H1 (cell line): ENCODE data around the gene CDC5L. TPM values are rescaled to one million over a fixed set of nuclear protein-coding genes. Genes with fewer than 3 reads are reported as not detected.
A peak's percentile ranks its signal among the peaks of the same experiment; 100 is the strongest.

Experiments used
- JUND ChIP-seq: IDR thresholded peaks from 2 replicates; pipeline ENCODE4 v1.6.1; 2011; ENCODE audit warnings: mild to moderate bottlenecking, improper control_type of control experiment, low read length
- NANOG ChIP-seq: IDR thresholded peaks from 2 replicates; pipeline ENCODE4 v1.6.1; 2011; ENCODE audit warnings: low read length, low read depth, mild to moderate bottlenecking, inconsistent platforms; ENCODE audit not compliant: insufficient read depth, poor library complexity, severe bottlenecking
- RBBP5 ChIP-seq: IDR thresholded peaks from 2 replicates; pipeline ENCODE4 v1.7.1; 2012; ENCODE audit warnings: low read depth, mild to moderate bottlenecking, inconsistent platforms, low read length, moderate library complexity, borderline replicate concordance
- SIN3A ChIP-seq, 2 experiments: IDR thresholded peaks in 1 of 2; conservative IDR thresholded peaks in 1 of 2; 2 replicates each; pipeline ENCODE4 v1.6.1; 2011 to 2012; ENCODE audit warnings: low read length in 2 of 2, improper control_type of control experiment in 1 of 2, low read depth in 1 of 2, mild to moderate bottlenecking in 1 of 2
- polyA plus RNA-seq, 7 experiments: library from polyadenylated mRNA; depleted of rRNA in 3 of 7; stranded (reverse) in 5 of 7; unstranded in 2 of 7; fragments of >200 nt in 5 of 7; fragments of 200-250 nt in 2 of 7; gene quantifications; 1 replicate in 5 of 7; 2 replicates in 1 of 7; 4 replicates in 1 of 7; pipeline versions ENCODE4 v1.2.1 to v1.2.3, GENCODE V29; 2011 to 2013; ENCODE audit warnings: missing spikeins in 2 of 7, mixed read lengths in 2 of 7
- total RNA-seq: library from RNA; stranded (reverse); fragmentation: NEBNext Ultra II Directional; extraction: Animal tissue kit (Norgen Biotek cat#: 25700); gene quantifications from 2 replicates; pipeline ENCODE4 v1.2.1, GENCODE V29; 2021
- TF ChIP-seq, protein P1 (sequence below): IDR thresholded peaks from 2 replicates; pipeline ENCODE4 v1.6.1; 2012; ENCODE audit warnings: inconsistent platforms
- TF ChIP-seq, protein P2 (sequence below): fragments of 300-600 bp; sonication (generic); IDR thresholded peaks from 2 replicates; pipeline ENCODE4 v1.7.1; 2012; ENCODE audit warnings: low read length, moderate library complexity, mild to moderate bottlenecking, inconsistent platforms; ENCODE audit not compliant: insufficient replicate concordance

The CDC5L gene
- total and polyA plus RNA-seq, 2 of the 8 experiments (the other 6 are each of a cell fraction or from before 2014, with no cell fraction given) = 8.4 to 32.8 TPM

DNA sequence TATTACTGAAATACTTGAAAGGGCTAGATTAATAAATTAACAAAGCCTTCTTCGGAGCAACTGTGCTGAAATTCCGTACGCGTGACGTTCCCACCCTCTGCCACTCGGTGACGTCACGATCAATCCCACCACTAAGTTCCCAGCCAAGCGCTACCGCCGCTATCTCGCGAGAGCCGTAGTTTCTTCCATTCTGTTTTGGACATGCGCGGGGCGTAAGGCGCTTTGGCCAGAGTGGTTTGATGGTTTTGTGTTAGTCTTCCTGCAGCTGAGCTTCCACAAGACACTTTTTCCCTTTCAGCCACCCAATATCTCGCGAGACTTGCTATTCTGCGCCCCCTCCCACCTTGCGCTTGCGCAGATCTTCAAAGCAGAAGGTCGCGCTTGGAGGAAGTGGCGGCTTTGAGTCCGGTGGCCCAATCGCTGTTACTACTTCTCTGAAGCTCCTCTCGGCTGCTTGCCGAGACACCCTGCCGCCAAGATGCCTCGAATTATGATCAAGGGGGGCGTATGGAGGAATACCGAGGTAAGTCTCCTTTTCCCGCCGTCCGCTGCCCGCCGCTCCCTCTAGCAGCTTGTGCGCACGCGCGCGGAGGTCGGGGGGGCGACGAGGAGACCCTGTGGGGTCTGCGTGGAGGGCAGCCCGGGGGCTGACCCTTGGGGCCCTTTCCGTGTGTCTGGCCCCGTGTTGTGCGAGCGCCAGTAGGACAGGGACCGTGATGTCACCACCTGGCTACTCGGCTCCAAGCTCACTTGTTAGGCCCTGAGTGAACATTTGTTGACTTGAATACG lies at the start of gene CDC5L (continued):
- TF ChIP-seq, protein P1, sequence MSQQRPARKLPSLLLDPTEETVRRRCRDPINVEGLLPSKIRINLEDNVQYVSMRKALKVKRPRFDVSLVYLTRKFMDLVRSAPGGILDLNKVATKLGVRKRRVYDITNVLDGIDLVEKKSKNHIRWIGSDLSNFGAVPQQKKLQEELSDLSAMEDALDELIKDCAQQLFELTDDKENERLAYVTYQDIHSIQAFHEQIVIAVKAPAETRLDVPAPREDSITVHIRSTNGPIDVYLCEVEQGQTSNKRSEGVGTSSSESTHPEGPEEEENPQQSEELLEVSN = peak; percentile 90
- TF ChIP-seq, protein P2, sequence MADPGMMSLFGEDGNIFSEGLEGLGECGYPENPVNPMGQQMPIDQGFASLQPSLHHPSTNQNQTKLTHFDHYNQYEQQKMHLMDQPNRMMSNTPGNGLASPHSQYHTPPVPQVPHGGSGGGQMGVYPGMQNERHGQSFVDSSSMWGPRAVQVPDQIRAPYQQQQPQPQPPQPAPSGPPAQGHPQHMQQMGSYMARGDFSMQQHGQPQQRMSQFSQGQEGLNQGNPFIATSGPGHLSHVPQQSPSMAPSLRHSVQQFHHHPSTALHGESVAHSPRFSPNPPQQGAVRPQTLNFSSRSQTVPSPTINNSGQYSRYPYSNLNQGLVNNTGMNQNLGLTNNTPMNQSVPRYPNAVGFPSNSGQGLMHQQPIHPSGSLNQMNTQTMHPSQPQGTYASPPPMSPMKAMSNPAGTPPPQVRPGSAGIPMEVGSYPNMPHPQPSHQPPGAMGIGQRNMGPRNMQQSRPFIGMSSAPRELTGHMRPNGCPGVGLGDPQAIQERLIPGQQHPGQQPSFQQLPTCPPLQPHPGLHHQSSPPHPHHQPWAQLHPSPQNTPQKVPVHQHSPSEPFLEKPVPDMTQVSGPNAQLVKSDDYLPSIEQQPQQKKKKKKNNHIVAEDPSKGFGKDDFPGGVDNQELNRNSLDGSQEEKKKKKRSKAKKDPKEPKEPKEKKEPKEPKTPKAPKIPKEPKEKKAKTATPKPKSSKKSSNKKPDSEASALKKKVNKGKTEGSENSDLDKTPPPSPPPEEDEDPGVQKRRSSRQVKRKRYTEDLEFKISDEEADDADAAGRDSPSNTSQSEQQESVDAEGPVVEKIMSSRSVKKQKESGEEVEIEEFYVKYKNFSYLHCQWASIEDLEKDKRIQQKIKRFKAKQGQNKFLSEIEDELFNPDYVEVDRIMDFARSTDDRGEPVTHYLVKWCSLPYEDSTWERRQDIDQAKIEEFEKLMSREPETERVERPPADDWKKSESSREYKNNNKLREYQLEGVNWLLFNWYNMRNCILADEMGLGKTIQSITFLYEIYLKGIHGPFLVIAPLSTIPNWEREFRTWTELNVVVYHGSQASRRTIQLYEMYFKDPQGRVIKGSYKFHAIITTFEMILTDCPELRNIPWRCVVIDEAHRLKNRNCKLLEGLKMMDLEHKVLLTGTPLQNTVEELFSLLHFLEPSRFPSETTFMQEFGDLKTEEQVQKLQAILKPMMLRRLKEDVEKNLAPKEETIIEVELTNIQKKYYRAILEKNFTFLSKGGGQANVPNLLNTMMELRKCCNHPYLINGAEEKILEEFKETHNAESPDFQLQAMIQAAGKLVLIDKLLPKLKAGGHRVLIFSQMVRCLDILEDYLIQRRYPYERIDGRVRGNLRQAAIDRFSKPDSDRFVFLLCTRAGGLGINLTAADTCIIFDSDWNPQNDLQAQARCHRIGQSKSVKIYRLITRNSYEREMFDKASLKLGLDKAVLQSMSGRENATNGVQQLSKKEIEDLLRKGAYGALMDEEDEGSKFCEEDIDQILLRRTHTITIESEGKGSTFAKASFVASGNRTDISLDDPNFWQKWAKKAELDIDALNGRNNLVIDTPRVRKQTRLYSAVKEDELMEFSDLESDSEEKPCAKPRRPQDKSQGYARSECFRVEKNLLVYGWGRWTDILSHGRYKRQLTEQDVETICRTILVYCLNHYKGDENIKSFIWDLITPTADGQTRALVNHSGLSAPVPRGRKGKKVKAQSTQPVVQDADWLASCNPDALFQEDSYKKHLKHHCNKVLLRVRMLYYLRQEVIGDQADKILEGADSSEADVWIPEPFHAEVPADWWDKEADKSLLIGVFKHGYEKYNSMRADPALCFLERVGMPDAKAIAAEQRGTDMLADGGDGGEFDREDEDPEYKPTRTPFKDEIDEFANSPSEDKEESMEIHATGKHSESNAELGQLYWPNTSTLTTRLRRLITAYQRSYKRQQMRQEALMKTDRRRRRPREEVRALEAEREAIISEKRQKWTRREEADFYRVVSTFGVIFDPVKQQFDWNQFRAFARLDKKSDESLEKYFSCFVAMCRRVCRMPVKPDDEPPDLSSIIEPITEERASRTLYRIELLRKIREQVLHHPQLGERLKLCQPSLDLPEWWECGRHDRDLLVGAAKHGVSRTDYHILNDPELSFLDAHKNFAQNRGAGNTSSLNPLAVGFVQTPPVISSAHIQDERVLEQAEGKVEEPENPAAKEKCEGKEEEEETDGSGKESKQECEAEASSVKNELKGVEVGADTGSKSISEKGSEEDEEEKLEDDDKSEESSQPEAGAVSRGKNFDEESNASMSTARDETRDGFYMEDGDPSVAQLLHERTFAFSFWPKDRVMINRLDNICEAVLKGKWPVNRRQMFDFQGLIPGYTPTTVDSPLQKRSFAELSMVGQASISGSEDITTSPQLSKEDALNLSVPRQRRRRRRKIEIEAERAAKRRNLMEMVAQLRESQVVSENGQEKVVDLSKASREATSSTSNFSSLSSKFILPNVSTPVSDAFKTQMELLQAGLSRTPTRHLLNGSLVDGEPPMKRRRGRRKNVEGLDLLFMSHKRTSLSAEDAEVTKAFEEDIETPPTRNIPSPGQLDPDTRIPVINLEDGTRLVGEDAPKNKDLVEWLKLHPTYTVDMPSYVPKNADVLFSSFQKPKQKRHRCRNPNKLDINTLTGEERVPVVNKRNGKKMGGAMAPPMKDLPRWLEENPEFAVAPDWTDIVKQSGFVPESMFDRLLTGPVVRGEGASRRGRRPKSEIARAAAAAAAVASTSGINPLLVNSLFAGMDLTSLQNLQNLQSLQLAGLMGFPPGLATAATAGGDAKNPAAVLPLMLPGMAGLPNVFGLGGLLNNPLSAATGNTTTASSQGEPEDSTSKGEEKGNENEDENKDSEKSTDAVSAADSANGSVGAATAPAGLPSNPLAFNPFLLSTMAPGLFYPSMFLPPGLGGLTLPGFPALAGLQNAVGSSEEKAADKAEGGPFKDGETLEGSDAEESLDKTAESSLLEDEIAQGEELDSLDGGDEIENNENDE = no peak
- TF ChIP-seq NANOG (no peak), RBBP5 (peak; percentile 65; the same call in 1 of the 2 replicates), JUND (peak; percentile 75; the same call in 1 of the 2 replicates), SIN3A (conservative IDR thresholded peaks at IDR 0.05 in 1 of 2, IDR thresholded peaks at IDR 0.05 in 1 of 2; ENCODE audit: low read depth in 1 of 2, low read length in 2 of 2) (peak; percentile 36 to 41; a peak in 1 of 4 replicates)
